Measurements from ENCODE around the gene SLC66A1.

The SLC66A1 gene

DNA sequence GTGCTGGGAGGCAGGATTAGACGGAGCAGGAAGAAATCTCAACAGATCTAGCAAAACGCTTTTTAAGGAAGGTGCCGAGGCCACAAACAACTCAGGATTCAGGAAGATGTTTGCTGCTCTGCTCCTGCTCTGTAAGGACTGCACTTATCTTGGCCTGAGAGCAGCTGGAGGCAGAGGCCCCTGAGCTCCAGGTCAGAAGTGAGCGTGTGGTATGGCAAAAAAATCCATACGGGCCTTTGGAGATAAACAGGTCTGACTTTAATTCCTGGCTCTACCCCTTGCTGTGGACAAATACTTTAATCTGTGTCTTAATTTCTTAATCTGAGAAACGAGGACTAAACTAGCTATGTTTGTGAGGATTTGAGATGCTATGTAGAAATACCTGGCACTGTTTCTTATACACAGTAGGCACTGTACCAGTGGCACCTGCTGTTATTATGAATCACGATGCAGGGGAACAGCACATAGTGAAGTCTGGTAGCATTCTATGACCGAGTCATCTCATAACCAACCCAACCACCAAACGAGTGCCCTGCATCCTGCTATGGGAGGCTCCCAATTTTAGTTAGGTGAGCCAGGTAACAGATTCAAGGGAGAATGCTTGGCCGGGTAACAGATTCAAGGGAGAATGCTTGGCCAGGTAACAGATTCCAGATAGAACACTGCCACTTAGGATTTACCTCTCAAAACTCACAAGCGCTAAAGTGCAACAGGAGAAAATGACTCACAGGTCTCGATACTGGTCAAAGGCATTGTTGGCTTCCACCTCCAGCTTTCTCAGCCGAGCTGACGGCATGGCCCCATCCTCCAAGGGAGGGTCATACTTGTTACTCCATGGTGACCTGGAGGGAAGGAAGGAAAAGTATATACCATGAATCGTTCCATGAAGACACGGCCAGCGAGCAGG is 65.9 kb downstream of the SLC66A1 start:
- TF ChIP-seq GABPA (IDR thresholded peaks at IDR 0.05; ENCODE audit: low read depth) (no peak), POLR2AphosphoS5 (IDR thresholded peaks at IDR 0.05; ENCODE audit: low read depth) (no peak), SPI1 (IDR thresholded peaks at IDR 0.05; ENCODE audit: borderline replicate concordance, low read depth) (no peak)
- TF ChIP-seq, protein P1, sequence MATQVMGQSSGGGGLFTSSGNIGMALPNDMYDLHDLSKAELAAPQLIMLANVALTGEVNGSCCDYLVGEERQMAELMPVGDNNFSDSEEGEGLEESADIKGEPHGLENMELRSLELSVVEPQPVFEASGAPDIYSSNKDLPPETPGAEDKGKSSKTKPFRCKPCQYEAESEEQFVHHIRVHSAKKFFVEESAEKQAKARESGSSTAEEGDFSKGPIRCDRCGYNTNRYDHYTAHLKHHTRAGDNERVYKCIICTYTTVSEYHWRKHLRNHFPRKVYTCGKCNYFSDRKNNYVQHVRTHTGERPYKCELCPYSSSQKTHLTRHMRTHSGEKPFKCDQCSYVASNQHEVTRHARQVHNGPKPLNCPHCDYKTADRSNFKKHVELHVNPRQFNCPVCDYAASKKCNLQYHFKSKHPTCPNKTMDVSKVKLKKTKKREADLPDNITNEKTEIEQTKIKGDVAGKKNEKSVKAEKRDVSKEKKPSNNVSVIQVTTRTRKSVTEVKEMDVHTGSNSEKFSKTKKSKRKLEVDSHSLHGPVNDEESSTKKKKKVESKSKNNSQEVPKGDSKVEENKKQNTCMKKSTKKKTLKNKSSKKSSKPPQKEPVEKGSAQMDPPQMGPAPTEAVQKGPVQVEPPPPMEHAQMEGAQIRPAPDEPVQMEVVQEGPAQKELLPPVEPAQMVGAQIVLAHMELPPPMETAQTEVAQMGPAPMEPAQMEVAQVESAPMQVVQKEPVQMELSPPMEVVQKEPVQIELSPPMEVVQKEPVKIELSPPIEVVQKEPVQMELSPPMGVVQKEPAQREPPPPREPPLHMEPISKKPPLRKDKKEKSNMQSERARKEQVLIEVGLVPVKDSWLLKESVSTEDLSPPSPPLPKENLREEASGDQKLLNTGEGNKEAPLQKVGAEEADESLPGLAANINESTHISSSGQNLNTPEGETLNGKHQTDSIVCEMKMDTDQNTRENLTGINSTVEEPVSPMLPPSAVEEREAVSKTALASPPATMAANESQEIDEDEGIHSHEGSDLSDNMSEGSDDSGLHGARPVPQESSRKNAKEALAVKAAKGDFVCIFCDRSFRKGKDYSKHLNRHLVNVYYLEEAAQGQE (IDR thresholded peaks at IDR 0.05; ENCODE audit: insufficient replicate concordance, low read depth), result no peak
- TF ChIP-seq, protein P2, sequence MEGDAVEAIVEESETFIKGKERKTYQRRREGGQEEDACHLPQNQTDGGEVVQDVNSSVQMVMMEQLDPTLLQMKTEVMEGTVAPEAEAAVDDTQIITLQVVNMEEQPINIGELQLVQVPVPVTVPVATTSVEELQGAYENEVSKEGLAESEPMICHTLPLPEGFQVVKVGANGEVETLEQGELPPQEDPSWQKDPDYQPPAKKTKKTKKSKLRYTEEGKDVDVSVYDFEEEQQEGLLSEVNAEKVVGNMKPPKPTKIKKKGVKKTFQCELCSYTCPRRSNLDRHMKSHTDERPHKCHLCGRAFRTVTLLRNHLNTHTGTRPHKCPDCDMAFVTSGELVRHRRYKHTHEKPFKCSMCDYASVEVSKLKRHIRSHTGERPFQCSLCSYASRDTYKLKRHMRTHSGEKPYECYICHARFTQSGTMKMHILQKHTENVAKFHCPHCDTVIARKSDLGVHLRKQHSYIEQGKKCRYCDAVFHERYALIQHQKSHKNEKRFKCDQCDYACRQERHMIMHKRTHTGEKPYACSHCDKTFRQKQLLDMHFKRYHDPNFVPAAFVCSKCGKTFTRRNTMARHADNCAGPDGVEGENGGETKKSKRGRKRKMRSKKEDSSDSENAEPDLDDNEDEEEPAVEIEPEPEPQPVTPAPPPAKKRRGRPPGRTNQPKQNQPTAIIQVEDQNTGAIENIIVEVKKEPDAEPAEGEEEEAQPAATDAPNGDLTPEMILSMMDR (IDR thresholded peaks at IDR 0.05; ENCODE audit: insufficient read depth, low read length), result no peak
- H3K27me3 ChIP-seq (ENCODE audit: insufficient read depth, poor library complexity, severe bottlenecking), result no peaks in the 10 kb centered on the region
- DNase-seq (ENCODE audit: low read depth in 1 of 2, low spot score in 1 of 2), result no peak
- no peak overlapping the region for H3K27ac ChIP-seq (replicated peaks)
- no peak overlapping the region for H3K4me3 ChIP-seq (replicated peaks; ENCODE audit: insufficient read depth, low read length)

Data from HL-60 (cell line).